Measurements from ENCODE around the gene CACNA1H.

Gene CACNA1H

DNA sequence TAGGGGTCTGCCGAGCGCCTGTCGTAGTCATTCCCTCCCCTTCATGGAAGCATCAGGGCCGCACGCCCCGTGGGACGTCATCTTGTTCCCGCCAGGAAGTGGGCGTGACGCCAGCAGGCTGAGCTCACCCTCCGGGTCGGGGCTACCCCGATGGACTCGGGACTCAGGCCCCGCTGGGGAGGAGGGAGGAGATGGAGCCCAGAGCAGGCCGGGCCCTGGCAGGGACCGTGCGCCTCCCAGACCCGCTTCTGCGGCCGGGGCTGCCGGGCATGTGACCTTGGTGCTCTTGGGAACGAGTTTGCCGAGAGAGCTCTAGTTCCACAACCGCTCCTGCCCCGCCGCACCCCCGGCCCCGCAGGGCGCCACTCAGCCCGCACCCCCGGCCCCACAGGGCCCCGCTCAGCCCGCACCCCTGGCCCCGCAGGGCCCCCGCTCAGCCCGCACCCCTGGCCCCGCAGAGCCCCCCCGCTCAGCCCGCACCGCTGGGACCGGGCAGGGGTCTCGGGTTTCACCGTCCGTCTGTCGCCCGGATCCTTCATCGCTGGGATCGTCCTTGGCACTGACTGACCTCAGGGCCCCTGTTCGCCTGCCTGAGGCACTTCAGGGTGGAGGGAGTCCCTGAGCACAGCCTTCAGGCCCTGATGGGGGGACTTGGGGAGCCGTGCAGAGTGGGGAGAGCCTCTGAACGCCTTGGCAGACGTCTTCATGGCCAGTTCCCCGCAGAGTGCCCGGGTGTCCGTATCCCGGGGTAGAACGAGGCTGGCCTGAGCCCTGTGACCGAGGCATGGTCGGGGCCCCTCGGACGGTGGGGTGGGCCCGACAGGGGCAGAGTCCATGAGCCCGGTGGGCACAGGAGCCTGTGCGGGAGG, 5.8 kb downstream of the CACNA1H start:
- DNase-seq (ENCODE audit: low spot score) = no peak

DNA sequence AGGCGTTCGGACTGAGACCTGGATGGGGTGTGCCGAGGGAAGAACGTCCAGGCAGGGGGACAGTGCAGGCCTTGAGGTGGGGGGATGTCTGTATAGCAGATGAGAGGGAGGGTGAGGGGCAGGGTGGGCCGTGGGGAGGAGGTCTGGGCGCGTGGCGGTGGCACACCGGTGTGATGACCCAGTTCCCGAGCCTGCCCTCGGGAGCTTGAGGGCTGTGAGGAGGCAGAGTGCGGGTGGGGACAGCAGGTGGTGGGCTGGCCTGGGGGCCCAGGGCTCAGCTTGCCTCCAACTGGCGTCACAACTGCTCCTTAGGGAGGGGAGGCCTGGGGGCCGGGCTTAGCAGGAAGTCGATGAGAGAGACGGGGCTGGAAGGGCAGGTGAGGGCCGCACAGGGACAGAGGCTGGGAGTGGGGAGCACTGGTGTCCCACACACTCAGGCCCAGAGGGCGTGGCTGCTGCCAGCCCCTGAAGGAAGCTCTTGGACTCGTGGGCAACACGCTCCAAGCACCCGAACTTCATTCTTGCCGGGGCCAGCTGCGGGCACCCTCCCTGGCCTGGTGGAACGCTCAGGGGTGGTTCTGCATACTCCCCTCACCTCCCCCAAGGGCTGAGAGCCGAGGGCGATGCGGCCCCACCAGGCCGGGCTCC, 6.5 kb downstream of the CACNA1H start:
- no peak for DNase-seq (ENCODE audit: low spot score)

DNA sequence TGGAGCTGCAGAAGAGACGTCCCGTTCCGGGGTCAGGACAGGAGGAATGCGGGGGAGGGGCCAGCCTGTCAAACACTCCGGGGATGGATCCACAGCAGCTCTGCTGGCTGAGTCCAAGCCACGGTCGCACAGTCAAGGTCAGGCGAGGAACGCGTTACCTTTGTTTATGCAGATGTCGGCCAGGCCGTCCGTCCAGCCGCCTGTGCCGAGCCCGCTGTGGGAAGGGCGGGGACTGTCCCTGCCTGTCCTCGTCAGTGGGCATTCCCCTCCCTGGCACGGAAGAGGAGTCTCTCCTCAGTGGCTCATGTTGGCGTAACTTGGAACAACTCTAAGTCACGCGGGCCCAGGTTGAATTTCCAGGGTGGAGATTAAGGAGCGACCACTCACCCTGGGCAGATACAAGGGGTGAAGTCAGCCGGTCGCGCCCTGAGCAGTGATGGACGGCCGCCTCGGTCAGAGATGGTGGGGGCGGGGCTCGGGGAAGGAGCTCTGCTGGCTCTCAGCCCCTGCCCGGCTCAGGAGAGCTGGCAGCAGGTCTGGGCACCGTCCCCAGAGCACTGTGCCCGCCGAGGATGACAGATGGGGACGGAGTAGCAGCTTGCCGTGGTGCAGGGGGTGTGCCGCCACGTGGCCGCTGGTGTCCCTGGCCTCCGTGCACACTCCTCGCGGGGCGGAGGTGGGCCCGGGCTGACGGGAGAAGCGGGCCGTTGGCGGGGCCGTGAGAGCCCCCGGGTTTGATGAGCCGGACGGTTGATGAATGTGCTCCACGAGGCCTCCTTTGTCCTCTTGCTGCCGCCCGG, 7.3 kb downstream of the CACNA1H start:
- DNase-seq (ENCODE audit: low spot score) = peak; percentile 7

GRCh38 chr16:1160773-1161348, 8.0 kb downstream of the CACNA1H start:
- DNase-seq (ENCODE audit: low spot score) = no peak

DNA sequence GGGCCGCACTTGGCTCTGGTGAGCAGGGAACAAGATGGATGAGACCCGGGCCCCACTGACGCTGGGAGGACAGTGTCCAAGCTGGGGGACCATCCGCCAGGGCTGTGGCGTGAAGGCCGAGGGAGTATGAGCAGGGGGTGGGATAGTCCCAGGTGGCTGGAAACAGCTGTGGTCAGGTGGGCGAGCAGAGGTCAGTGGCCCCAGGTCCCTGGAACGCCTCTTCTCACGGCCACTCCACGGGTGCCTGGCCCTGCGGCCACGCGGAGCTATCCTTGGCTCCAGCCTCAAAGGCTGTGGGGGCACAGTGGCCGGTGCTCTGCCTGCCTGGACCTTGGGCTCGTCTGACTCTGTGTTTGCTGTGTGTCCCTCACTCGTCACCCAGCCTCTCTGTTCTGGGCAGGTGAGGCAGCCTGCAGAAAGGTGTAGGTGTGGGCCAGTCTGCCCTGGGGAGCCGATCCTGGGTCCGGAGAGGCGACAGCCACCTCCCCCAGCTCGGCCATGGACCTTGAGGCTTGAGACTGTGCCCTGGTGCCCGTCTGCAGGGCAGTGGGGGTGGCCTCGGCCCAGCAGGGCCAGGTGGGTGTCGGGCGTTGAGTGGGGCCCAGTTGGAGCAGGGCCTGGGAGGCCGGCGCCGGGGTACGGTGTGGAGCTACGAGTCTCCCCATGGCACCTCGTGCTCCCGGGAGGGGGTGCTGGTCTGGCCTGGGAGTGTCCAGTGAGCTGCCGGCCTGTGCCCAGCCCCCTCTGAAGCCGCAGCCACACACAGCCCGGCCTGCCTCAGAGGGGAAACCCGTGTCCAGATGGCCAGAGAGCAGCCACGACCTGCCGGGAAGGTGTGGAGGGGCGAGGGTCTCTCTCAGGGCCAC, 10.0 kb downstream of the CACNA1H start:
- DNase-seq (ENCODE audit: low spot score) = no peak

- DNase-seq (ENCODE audit: low spot score) = no peak
These were observed 10.7 kb downstream of the CACNA1H start for GRCh38 chr16:1163567-1164055.

DNA sequence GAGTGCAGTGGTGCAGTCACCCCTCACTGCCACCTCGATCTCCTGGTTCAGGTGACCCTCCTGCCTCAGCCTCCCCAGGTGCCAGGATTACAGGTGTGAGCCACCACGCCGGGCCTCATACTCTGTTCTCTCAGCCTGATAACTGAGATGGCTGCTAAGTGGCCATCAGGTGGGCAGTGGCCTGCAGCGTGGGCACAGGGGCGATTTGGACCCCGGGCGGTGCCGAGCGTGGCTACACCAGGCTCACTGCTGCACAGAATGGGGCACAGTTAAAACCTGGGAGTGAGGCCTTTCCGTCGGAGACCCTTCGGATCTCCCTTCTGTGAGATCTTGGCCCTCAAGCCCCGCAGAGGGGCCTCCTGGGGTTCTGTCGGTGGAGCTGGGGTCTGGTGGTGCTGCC, 11.5 kb downstream of the CACNA1H start:
- DNase-seq (ENCODE audit: low spot score) = no peak

DNA sequence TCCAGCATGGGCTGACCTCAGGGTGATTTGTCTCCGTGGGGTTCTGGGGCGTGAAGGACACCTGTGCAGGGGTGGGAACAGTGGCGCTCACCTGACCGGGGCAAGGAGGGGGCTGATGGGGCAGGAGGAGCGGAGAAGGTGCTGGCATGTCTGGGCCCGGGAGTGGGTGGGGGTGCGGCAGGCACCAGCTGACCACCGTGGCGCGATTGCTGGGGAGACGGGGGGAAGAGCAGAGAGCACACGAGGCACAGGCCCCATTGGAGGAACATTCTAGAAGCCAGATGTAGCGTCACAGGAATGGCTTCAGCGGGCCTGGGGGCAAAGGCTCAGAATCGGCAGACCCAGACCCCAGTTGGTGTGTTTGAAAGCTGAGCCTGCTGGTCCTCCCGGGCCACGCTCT, 12.1 kb downstream of the CACNA1H start:
- DNase-seq (ENCODE audit: low spot score) = no peak

DNA sequence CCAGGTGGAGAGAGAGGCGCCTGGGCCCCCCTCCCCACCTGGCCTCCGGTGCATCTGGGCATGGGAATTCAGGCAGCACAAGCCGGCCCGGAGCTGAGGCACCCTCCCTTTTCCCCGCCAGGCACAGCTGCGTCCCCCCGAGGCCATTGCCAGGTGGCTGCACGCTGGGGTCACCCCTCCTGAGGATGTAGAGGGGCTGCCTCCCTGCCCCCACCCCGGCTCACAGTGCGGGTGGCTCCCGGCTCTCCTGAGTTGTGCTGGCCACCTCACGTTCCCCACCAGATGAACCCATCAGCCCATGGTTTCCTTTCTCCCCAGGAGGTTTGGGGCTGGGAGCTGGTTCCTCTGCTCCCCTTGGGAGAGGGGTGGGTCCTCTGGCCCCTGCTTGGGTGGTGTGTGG, 12.6 kb downstream of the CACNA1H start:
- DNase-seq (ENCODE audit: low spot score) = no peak

GRCh38 chr16:1167276-1168107, 14.6 kb downstream of the CACNA1H start:
- peak; percentile 16 for DNase-seq (ENCODE audit: low spot score)

GRCh38 chr16:1168837-1169236, 15.9 kb downstream of the CACNA1H start:
- DNase-seq (ENCODE audit: low spot score) = no peak

- no peak for DNase-seq (ENCODE audit: low spot score)
These were observed 16.6 kb downstream of the CACNA1H start for GRCh38 chr16:1169285-1170075.

GRCh38 chr16:1170076-1170418, 17.1 kb downstream of the CACNA1H start:
- DNase-seq (ENCODE audit: low spot score) = no peak

DNA sequence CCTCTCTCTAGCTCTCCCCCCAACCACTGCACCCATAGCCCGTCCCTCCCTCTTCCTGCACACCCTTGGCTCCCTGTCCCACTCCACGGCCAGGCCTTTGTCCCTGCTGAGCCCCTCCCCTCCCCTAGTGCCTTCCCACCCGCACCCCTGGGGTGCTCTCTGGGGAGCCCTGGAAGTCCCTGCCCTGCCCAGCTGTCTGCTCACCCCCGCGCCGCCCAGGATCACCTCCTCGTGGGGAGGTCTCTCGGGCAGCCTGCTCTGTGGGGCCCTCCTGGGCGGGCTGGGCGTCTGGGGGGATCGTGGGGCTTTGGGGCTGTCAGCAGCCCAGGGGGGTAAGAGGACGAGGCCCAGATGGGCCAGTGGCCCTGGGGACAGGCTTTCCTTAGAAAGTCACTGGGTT, 18.1 kb downstream of the CACNA1H start:
- DNase-seq (ENCODE audit: low spot score) = no peak

- DNase-seq (ENCODE audit: low spot score) = no peak
These were observed 19.0 kb downstream of the CACNA1H start for GRCh38 chr16:1171854-1172428.

DNA sequence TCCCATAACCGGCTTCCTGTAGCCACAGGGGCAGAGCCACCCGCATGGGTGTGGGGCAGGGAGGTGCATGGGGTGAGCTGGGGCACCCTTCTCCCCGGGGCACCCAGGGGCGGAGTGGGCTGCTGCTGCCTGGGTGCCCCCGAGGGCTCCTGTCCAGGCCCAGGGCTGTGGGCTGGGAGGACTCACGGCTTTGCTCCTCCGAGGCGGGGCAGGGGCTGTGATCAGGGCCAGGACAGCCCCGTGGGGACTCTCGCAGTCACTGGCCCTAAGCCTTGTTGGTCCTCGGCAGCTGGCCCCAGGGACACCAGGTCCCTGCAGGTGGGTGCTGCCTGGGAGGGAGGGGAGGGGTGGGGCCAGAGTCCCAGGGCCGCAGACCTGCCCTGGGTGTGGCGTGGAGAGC, 19.7 kb downstream of the CACNA1H start:
- DNase-seq (ENCODE audit: low spot score) = no peak

GRCh38 chr16:1173788-1174451, 21.0 kb downstream of the CACNA1H start:
- no peak for DNase-seq (ENCODE audit: low spot score)

DNA sequence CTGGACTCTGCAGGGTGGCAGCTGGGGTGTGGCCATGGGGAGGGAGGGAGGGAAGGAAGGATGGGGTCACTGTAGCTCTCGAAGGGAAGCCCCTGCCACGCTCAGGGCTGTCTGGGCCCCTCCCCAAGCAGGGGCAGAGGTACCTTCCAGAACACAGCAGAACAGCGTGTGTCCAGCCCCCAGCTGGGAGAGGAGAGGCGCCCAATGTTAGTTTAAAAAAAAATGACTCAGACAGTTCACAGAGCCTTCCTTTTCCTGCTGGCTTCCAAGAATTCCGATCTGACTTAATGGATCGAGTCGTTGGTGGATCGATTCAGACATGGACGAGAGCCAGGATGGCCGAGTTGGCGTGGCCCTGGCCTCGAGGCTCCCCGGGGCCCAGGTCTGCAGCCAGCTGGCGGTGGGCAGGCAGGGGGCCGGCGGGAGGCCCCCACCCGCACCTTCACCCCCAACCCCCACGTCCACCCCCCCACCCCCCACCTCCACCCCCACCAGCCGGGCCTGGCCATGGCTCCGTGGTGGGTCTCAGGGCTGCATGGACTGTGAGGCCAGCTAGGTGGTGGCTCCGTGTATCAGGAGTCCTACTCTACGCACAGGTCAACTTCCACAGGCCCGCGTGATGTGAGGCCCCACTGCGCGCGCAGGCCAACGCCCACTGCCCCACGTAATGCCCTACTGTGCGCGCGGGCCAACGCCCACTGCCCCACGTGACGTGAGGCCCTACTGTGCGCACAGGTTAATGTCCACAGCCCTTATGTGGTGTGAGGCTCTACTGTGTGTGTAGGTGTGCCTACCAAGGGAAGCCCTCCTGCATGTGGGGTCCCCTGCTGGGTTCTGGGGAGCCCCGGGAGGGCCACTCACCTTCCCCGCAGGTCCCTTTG, 21.8 kb downstream of the CACNA1H start:
- no peak for DNase-seq (ENCODE audit: low spot score)

Measured in pons (tissue), 1 donor.